Measurements from ENCODE around the gene AHCYL2. TPM values are rescaled to one million over a fixed set of nuclear protein-coding genes. Genes with fewer than 3 reads are reported as not detected.

Gene AHCYL2
- total and polyA plus RNA-seq, 2 of the 8 experiments (the other 6 are each of a cell fraction or from before 2014, with no cell fraction given): 20.7 to 25.4 TPM

DNA sequence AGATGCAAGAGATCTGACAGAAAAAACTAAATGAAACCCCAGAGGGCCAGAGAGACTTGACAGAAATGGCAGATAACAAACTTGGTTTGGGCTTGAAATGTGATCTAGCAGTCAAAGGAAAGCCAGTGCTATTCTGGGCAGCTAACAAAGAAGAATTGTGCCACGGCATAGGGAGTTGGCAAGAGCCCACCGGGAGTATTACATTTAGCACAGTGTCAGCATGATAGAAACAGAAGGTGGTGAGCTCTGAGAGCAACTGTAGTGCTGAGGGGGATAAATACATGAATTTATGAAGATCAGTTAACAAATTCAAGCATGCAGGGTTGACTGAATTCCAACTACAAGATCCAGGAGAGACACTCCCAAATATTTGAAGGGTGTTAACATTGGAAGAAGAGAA, 91.1 kb downstream of the AHCYL2 start (continued):
- TF ChIP-seq RAD21 (IDR thresholded peaks at IDR 0.05 in 1 of 2, conservative IDR thresholded peaks at IDR 0.05 in 1 of 2; ENCODE audit: low read depth in 2 of 2, low read length in 2 of 2): no peak
- no peak for TF ChIP-seq GTF2F1 (IDR thresholded peaks at IDR 0.05; ENCODE audit: borderline replicate concordance, low read depth, low read length)
- no peak for TF ChIP-seq SP1 (IDR thresholded peaks at IDR 0.05; ENCODE audit: low read depth, low read length)
- TF ChIP-seq SP4 (IDR thresholded peaks at IDR 0.05; ENCODE audit: low read length): no peak
